Stimulated activated CD4-positive, alpha-beta T cell treated with anti-CD3 and anti-CD28 coated beads, Interleukin-15, amount 100 ng/mL, for 48 hours (primary cell): Measurements from ENCODE around the gene SCUBE1.

Experiments
- DNase-seq, 2 donors: peaks; one replicate each; pipeline ENCODE4 v3.0.0-alpha.2; 2020; ENCODE audit warnings: low read depth in 2 of 2

SCUBE1 gene

DNA sequence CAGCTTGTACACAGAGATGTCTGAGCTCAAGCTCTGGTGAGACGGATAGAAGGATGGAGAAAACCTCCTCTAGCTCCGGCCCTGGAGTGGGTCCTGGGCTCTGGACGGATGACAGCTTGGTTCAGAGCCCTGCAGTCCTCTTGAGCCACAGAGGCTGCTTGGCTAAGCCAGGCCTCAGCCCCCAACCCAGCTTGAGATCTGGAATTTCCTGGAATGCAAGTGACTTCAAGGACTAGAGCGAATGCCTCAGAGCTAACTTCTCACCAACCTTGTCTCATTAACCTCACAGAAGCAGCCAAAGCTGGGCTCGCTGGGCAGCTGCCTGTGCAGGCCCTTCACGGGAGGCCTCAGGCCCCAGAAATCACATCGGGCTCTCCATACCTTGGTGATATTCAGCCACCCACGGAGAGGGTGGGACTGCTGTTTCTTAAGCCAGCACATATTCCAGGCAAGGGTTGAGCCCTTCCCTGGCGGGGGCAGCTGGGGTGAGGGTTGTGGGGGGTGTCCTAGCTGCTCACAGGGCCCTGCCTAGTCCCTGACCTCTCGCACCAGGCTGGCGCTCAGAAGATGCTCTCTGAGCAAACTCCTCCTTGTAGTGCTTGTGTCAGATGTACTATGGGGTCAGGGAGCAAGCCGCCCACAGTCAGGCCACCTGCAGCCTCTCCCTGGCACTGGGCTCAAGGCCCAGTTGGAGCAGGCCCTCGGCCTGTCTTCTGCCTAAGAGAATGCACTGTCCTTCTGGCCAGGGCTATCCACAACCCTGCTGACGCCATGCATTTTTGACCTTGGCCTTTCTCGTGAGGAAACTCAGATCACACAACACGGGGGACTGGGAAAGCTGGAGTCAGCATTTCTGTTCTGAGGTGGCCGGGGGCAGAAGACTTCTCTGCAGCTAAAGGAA lies 82.6 kb downstream of the SCUBE1 start:
- DNase-seq: no peak

DNA sequence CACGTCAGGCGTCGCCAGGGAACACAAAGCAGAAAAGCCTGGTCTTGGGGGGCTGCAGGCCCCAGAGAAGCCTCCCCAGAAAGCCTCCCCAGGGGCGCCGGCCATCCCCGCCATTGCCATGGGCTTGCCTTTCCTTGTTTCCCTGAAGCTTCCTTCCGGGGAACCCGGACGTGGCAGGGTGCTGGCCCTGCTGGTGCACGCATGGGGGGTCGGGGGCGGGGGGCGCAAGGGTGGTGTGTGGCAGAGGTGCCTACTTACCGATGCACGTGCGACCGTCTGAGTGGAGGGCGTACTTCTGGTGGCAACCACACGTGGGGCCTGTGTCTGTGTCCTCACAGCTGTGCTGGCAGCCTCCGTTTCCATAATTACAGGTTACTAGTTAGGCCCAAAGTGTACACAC lies 85.2 kb downstream of the SCUBE1 start:
- DNase-seq: no peak

DNA sequence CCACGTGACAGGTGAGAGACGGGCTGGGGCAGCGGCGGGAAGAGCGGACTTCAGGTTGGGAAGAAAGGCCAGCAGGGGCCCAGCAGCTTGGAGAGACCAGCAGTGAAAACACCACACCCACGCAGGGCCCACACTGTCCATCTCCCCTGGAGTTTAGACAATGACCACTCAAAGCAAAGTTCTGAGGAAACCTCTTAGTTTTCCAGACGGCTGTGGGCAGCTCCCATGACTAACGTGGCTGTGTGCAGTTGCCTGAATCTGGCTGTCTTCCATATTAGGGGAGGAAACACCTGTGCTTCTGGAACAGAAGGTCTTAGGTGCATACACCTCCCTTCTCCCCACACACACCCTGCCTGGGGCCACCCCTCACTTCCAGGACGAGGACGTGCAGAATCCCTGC lies 85.6 kb downstream of the SCUBE1 start:
- no peak for DNase-seq

DNA sequence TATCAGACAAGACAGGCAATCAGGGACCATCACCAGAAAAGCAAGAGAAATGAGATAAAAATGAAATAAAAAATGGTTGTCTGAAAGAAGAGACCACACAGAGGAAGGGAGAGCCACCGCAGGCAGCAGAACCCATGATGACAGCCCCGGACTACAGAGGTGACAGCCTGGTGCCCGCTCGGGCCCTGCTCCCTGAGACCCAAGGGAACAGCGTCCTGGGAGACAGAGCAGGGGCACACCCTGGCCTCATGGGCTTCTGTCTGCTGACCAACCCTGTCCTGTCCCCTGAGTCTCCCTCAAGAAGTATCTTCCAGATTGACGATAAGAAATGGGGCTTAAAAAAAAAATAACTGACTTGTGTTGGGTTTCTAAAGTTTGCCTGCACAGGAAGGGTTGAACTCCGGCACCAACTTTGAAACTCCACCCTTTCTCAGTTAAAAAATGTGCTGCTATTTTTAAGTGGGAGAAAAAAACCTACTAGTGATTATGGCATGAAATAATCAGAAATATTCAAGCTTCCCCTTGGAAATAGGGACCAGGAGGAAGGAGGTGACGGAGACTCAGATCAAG lies 86.1 kb downstream of the SCUBE1 start:
- DNase-seq: no peak

DNA sequence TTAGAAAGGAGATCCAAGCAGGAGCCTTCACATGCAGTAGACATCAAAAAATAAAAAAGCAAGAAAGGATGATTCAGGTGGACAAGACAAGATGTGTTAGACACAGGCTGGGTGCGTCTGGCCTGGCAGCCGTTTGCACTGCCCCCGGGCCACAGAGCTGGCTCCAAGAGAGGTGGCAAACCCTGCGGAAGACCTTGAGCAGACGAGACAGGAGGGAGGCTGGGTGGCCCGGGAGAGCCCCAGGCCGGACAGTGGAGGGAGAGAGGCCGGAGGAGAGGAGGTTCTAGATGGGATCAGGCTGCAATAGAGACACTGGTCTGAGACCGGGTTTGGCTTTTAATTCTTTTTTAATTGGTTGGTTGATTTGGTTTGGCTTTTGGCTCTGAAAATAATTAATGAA lies 86.6 kb downstream of the SCUBE1 start:
- no peak for DNase-seq

DNA sequence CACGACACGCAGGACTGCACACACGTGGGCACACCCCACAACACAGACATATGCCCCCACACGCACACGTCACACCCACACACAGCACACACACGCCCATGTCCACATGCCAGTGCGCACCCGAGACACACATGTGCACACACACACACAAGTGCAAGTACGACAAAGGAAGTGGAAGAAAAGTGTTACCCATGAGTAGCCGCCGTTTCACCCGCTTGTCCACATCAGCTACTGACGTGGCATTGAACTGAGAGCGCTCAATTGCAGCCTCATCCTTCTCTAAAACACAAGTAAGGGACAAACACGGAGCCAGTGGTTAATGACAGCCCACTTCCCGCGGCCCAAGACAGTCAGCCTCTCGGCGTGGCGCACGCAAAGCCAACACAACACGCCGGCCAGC lies 87.9 kb downstream of the SCUBE1 start:
- DNase-seq: no peak

DNA sequence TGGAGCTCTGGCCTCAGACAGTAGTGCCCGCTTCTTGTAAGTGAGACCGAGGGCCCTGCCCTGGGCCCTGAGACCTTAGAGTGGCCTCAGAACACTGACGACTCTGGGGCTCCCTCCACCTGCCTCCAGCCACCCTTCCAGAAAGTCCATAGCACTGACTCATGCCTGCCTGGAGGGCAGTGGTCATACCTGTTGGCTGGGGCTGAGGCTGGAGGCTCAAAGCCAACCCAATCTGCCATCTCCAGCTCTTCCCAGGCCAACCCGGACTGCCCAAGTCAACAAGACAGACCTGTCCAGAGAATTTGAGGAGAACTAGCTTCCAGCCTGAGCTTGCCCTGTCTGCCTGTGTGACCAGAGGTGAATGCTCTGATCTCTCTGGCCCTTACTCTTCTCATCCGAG lies 89.3 kb downstream of the SCUBE1 start:
- DNase-seq: no peak

DNA sequence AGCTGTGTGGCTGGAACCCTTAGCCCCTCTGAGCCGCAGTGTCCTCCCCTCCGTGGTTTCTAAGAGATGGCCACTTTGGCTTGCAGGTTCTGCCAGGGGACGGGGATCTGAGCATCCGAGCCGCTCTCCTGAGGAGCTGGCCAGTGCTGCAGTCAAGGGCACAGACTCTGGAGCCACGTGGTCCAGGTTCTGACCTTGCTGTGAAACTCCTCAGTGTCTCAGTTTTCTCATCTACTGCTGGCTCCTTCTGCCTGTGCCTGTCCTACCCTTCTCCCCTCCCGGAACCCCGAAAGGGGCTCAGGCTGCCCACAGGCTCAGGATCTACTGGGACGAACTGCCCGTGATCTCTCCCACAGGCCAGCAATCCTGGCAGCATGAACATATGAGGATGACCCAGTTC lies 90.9 kb downstream of the SCUBE1 start:
- DNase-seq: no peak

DNA sequence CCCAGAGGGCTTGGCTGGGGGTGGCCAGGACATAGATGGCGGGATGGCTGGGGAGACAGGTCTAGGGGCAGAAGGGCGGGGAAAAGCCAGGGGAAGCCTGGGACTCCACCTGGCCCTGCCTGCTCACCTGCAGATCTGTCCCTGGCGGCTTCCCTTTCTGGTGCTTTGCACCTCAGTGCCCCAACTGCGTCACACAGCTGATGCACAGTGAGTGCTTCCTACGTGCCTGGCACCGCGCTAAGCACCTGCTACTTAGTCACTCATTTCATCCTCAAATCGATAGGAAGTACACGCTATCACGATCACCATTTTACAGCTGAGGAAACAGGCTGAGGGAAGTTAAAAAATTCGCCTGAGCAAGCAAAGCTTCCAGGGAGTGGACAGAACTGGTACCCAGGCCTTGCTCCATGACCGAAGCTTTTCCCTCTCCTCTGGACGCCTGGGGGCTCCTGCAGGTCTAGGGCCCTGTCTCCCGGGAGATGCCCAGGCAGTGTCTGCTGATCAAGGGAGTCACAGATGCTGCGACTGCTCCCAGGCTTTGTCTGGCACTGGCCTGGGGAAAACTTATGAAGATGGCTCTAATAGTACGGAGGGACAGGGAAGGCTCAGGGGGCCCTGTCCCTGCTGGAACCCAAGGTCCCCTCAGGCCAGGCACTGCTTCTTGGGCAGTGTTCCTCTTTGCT lies 93.2 kb downstream of the SCUBE1 start:
- no peak for DNase-seq

DNA sequence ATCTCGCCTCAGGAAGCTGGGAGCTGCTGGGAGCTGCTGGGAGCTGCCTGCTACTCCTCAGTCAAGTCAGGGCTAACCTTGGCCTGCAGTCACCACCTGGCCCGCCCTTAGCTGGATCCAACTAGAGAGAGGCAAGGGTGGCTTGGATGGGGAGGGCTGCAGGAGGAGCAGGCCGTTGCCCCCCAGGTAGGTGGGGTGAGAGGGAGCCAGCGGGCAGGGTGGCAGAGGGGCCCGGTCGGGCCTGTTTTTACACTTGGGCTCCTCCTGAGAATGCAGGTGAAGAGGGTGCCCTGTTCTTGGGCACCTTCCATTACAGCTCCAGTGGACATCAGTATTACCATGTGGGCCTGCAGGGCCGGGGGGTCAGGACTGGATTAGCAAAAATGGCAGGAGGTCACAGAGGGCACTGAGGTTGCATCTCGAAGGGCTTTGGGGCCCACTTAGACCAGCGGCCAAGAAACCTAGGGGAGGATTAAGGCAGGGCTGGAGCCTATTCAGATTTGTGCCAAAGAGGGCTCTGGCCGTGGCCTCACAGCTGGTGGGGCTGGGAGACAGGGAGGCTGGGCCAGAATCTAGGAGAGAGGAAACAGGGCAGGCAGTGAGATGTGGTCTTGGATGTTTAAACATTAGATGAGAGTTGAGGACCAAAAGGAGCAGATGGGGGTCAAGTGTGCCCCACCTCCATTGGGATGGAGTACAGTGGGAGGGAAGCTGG lies 95.5 kb downstream of the SCUBE1 start:
- DNase-seq: no peak

DNA sequence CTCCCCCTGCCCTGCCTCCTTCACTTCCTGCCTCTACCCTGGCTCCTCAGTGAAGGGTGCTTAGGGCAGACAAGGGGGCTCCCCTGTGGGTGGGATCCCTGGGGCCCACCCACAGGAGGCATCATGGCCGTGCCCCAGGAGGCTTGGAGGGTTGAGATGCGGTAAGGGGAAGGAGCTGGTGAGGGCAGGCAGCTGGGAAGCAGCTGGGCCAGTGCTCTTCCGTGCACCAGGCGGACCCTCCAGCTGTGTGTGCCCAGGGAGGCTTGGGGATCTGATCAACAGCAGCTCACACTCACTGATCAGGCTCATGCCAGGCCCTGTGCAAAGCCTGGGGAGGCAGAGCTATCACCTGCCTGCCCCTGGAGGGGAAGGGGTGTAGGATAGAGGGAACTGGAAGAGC lies 97.0 kb downstream of the SCUBE1 start:
- no peak for DNase-seq

DNA sequence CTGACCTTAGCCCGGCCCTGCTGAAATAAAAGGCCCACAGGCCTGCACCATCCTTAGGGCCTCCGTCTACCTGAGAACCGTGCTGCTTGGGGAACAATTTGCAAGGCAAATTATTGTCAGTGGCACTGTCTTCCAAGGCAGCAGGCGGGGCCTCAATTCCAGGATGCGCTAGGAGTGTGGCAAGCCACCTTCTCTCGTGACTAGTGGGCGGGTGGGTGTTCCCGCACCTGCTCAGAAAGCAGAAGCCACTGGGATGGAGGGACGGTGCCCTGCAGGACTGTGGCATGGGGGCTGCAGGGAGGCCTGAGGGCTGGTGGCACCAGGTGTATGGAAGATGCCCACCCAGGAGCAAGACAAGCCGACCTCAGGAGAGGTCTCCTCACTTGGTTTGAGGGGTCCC lies 97.5 kb downstream of the SCUBE1 start:
- DNase-seq: no peak

DNA sequence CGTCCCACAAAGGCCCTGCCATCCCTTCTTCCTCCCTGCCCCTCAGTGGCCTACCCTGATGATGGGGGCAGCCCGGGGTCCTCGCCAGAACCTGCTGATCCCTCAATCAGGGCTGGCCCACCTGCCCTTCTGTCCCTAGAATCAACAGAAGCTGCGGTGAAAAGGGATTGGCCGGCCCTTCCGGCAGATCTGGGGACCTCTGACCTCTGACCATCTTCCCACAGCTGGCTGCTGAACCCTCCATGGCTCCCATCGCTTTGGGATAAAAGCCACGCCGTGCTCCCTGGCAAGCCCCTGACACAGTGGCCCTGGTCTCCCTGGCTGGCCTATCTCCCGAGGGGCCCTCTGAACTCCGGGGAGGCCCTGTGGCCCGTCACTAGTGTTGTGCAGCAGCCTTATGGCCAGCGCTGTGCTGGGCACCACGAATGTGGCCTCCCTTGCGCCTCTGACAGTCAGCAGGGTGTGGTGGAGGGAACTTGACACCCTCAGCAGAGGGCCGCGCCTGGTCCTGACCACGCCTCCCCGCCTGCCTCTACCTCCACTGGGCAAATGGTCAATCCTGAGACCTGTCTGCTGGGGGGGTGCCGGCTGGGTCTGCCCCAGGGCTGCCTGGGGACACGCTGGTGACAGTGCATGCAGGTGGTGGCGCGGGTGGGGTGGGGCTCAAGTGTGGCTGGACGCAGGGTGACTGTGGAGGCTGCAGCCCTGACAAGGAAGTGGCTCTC lies 98.2 kb downstream of the SCUBE1 start:
- DNase-seq: no peak

DNA sequence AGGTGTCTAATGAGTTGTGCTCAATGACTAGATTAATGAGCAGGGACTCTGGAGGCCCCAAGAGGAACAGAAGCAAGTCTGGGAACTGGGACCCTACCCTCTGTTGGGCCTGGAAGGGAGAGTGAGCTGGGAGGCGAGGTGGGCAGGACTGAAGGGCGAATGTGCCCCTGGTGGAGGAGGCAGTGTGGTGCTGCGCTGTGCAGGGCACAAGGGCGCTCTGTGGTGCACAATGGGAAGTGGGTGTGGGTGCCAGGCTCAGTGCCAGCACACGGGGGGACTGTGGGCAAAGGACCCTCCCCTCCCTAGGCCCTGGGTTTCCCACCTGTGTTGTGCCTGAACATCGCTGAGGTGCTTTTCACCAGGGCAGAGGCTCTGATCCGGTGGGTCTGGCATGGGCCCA lies 98.8 kb downstream of the SCUBE1 start:
- no peak for DNase-seq

DNA sequence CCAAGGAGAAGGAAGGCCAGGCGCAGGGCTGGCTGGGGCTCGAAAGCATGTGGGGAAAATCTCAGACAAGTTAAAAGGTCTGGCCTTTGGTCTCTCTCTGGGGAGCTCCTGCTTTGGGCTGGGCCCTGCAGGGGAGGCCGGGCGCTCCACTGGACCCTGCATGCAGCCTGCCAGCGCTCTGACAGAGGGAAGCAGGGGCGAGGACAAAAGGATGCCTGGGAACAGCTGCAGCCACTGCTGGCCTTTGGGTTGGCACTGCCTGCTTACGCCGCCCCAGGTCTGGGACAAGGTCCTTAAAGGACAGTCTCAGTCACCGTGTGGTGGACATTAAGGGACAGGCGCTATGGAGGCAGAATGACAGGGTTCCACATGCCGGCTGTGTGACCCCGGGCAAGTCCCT lies 99.8 kb downstream of the SCUBE1 start:
- no peak for DNase-seq

DNA sequence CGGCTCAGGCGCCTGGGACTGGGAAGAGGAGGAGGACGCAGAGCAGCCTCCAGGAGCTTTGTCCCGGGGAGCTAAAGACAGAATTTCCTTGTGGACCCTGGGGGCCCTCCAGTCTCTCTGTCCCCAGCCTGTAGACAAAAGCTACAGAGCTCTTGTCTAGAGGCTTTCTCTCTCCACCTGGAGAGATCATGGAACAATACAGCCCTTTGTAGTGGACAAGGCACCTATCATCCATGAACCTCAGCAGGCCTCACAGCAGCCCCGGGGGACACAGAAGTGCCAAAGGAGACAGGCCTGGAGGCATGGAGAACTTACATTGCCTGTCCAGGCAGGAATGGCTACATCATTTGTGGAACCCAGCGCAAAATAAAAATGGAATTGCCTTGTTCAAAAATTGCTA lies 100.5 kb downstream of the SCUBE1 start:
- no peak for DNase-seq

DNA sequence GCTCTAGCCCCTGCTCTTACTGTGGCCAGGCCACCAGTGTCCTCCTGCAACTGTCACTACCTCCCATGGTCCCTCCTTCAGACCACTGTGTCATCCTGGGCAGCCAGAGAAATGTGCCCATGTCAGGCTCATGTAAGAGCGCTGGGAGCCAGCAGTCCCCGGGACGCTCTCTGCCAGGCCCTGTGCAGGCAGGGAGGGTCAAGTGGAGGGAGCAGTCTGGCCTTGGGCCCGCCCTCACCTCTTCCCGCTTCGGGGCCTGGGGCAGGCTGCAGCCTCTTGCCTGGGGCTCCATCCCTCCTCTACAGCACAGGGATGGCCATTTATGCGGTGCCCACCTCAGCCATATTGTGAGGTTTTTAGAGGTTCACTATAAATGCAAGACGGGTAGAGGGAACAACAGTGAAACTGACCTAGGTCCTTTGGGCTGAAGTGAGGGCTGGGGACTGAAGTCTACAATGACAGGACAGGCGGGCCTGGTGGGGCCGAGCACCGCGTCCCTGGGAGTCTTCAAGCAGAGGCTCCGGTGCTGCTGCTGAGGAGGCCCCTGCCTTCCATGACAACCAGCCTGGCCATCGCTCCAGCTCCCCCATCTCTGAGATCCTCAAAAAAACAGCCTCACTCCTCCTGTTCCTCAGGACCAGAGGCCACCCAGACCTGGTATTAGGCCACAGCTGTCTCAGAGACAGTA lies 101.3 kb downstream of the SCUBE1 start:
- DNase-seq: no peak

DNA sequence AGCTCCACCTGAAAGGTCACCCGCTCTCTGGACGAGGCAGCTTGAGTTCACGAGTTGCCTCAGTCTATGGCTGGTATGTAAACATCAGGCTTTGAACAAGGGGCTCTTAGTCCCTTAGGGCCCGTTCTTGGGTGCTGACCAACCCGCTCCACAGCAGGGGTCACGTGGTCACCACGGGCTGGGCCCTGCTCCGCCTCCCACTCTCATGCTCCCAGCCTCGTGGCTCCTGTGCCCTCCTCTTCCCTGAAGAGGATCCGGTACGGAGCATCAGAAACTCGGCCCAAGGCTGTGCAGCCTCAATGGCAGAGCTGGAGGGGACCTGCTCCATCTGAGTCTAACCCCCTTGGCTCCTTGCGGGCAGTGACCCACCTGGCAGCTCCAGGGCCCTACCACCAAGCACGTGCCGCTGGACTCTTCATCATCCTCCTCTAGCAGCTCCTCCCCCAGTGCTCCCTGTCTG lies 102.0 kb downstream of the SCUBE1 start:
- no peak for DNase-seq

DNA sequence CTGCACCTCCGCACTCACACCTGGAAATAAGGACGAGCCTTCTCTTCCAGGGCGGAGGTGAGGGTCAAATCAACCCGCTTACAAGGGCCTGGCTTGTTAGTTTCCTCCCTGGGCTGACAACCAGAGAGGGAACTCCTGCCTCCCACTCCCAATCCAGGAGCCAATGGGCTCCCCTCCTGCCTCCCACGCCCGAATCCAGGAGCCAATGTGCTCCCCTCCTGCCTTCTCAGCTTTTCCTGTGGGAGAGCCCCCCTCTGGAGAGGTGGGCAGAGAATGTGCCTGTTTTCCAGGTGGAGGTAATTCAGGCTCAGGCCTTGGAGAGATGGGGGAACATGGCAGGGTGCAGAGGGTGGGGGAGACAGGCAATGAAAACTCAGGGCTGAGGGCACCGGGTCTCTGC lies 102.6 kb downstream of the SCUBE1 start:
- no peak for DNase-seq

DNA sequence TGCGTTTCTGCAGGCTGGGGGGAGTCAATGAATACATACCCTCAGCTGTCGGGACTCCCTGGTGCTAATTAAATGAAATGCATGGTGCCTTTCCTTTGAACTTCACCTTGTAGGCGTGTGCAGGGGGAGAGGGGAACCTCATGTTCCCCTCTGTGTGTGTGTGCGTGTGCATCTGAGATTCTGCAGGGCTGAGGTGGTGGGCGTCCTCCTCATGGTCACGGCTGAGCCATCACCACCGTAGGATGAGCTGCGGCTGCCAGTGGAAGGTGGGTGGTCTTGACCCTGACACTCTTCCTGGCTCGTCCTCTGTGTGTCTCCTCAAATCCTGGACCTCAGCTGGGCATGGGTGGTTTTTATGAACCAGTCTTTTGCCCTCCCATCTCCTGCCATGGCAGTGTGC lies 103.2 kb downstream of the SCUBE1 start:
- DNase-seq: no peak

DNA sequence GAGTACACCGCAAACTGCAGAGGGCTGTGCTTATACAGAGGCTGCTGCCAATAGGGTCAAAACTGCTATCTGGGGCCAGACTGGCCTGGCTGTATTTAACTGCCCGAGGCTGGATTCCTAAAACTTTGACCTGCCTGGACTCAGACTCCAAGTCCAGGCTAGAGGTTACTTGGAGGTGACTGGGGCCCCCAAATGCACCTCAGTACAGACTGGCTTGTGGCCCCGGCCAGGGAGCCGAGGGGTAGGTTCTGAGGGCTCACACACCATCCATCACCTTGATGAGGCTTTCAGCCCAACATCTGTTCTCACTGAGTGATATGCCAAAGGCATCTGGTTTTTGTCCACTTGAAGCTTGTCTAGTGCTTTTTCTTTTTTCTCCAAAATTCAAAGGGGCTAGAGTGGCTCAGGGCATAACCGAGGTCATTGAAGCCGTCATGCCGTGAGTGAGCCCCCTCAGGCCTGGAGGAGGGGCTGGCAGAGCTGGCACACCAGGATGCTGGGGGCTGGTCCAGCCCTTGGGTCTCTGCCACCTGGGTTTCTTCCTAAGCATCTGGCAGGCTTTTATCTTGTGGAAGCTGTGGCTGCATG lies 103.9 kb downstream of the SCUBE1 start:
- DNase-seq: no peak
